Astrocyte (in vitro differentiated cells and primary cell): ENCODE measurements around the gene PCNT. TPM values are rescaled to one million over a fixed set of nuclear protein-coding genes. Genes with fewer than 3 reads are reported as not detected.

Experiments used
- DNase-seq: peaks from one replicate; pipeline ENCODE4 v3.0.0-alpha.2; 2010; ENCODE audit warnings: low read depth
- FAIRE-seq: peaks from 2 replicates; lab custom pipeline; 2011; peaks lifted over from hg19 to GRCh38; lab: Jason Lieb, UNC
- H2AFZ ChIP-seq: 2 replicates; pipeline ENCODE4 v1.6.0; 2012; ENCODE audit warnings: low read depth, low read length, inconsistent platforms
- H3K27ac ChIP-seq: 2 replicates; pipeline ENCODE4 v1.5.1; 2011; ENCODE audit warnings: low read depth, low read length, inconsistent platforms
- H3K27me3 ChIP-seq: 2 replicates; pipeline ENCODE4 v1.6.0; 2011; ENCODE audit warnings: low read length, inconsistent platforms; ENCODE audit not compliant: insufficient read depth
- H3K36me3 ChIP-seq: 2 replicates; pipeline ENCODE4 v1.5.1; 2011; ENCODE audit warnings: low read length, inconsistent platforms; ENCODE audit not compliant: insufficient read depth
- H3K4me1 ChIP-seq: 2 replicates; pipeline ENCODE4 v1.5.1; 2011; ENCODE audit warnings: low read length, inconsistent platforms; ENCODE audit not compliant: insufficient read depth
- H3K4me2 ChIP-seq: 2 replicates; pipeline ENCODE4 v1.6.0; 2012; ENCODE audit warnings: low read length, inconsistent platforms
- H3K4me3 ChIP-seq: 2 replicates; pipeline ENCODE4 v1.5.1; 2011; ENCODE audit warnings: low read depth, mild to moderate bottlenecking, low read length, inconsistent platforms; ENCODE audit not compliant: insufficient read depth
- H3K79me2 ChIP-seq: 2 replicates; pipeline ENCODE4 v1.6.0; 2012; ENCODE audit warnings: mild to moderate bottlenecking, low read length, inconsistent platforms; ENCODE audit not compliant: insufficient read depth
- H3K9ac ChIP-seq: 2 replicates; pipeline ENCODE4 v1.6.0; 2012; ENCODE audit warnings: mild to moderate bottlenecking, low read length, inconsistent platforms
- H3K9me3 ChIP-seq: 2 replicates; pipeline ENCODE4 v1.5.1; 2012; ENCODE audit warnings: low read depth, mild to moderate bottlenecking, low read length, inconsistent platforms; ENCODE audit not compliant: insufficient read depth
- H4K20me1 ChIP-seq: 2 replicates; pipeline ENCODE4 v1.6.0; 2012; ENCODE audit warnings: low read length, inconsistent platforms; ENCODE audit not compliant: insufficient read depth
- H3K27ac Mint-ChIP-seq: one replicate; pipeline ENCODE4 v1.8.0; 2021; ENCODE audit warnings: mild to moderate bottlenecking, mixed read lengths; ENCODE audit not compliant: unreplicated experiment
- H3K27me3 Mint-ChIP-seq: one replicate; pipeline ENCODE4 v1.8.0; 2021; ENCODE audit warnings: low read depth, mixed read lengths; ENCODE audit not compliant: unreplicated experiment
- H3K36me3 Mint-ChIP-seq: one replicate; pipeline ENCODE4 v1.8.0; 2021; ENCODE audit warnings: low read depth, mixed read lengths; ENCODE audit not compliant: unreplicated experiment
- H3K4me1 Mint-ChIP-seq: one replicate; pipeline ENCODE4 v1.8.0; 2021; ENCODE audit warnings: low read depth, mixed read lengths; ENCODE audit not compliant: unreplicated experiment
- H3K4me3 Mint-ChIP-seq: one replicate; pipeline ENCODE4 v1.8.0; 2021; ENCODE audit warnings: mild to moderate bottlenecking, moderate library complexity, mixed read lengths; ENCODE audit not compliant: unreplicated experiment
- H3K9me3 Mint-ChIP-seq: one replicate; pipeline ENCODE4 v1.8.0; 2021; ENCODE audit warnings: mild to moderate bottlenecking, mixed read lengths; ENCODE audit not compliant: unreplicated experiment
- CTCF ChIP-seq: IDR thresholded peaks from 2 replicates; pipeline ENCODE4 v1.5.1; 2011; ENCODE audit warnings: low read depth, mild to moderate bottlenecking, inconsistent platforms, low read length, moderate library complexity; ENCODE audit not compliant: insufficient read depth
- EZH2 ChIP-seq: IDR thresholded peaks from 2 replicates; pipeline ENCODE4 v1.6.1; 2012; ENCODE audit warnings: mild to moderate bottlenecking, low read length, inconsistent platforms; ENCODE audit not compliant: insufficient read depth
- total RNA-seq: library from RNA; stranded (reverse); gene quantifications from 2 replicates; pipeline ENCODE4 v1.2.1, GENCODE V29; 2021

The PCNT gene
- total RNA-seq, 1 donor from 2014 or later, result 19.9 TPM

- Mint-ChIP-seq H3K36me3 (peaks cover 22% of the 10 kb centered on the region), H3K27ac (no peak overlapping the region)
- no peak for FAIRE-seq
These were observed 110.5 kb downstream of the PCNT start for GRCh38 chr21:46434322-46434958.

DNA sequence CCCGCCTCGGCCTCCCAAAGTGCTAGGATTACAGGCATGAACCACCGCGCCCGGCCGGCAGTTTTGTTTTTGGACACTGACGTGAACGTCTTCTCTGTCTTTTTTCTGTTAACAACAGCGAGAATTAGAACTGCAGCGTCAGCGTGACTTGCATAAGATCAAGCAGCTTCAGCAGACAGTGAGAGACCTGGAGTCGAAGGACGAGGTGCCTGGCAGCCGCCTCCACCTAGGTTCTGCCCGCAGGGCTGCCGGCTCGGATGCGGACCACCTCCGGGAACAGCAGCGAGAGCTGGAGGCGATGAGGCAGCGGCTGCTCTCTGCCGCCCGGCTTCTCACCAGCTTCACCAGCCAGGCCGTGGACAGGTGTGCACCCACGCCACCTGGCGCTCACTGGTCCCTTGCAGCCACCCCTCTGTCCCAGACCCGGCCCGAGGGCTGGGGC is 111.9 kb downstream of the PCNT start:
- no peaks in the 10 kb centered on the region for H3K27me3 Mint-ChIP-seq
- H3K4me3 Mint-ChIP-seq, result no peak overlapping the region

More at GRCh38 chr21:46434322-46434958, 110.5 kb downstream of the PCNT start:
- Histone ChIP-seq H3K36me3 (peaks cover 18% of the 10 kb centered on the region), H3K9ac (no peak overlapping the region), H3K4me2 (no peak overlapping the region), H3K4me1 (no peaks in the 10 kb centered on the region), H3K79me2 (no peaks in the 10 kb centered on the region), H3K4me3 (no peak overlapping the region), H3K27me3 (no peaks in the 10 kb centered on the region), H2AFZ (no peak overlapping the region), H3K27ac (no peak overlapping the region), H3K9me3 (no peaks in the 10 kb centered on the region), H4K20me1 (no peaks in the 10 kb centered on the region)
- Mint-ChIP-seq H3K4me3 (no peak overlapping the region), H3K9me3 (no peaks in the 10 kb centered on the region), H3K27me3 (no peaks in the 10 kb centered on the region), H3K4me1 (no peaks in the 10 kb centered on the region)
- DNase-seq, result no peak
- TF ChIP-seq EZH2 (no peak), CTCF (no peak)

More for the DNA sequence above, 111.9 kb downstream of the PCNT start:
- H3K36me3 Mint-ChIP-seq, result peaks cover 19% of the 10 kb centered on the region
- H3K36me3 ChIP-seq, result peaks cover 28% of the 10 kb centered on the region
- H3K27ac Mint-ChIP-seq, result no peak overlapping the region
- H3K4me3 ChIP-seq, result no peak overlapping the region
- H3K4me2 ChIP-seq, result no peak overlapping the region
- H3K79me2 ChIP-seq, result no peaks in the 10 kb centered on the region
- H4K20me1 ChIP-seq, result no peaks in the 10 kb centered on the region
- no peaks in the 10 kb centered on the region for H3K9me3 Mint-ChIP-seq
- no peak for FAIRE-seq
- H3K4me1 ChIP-seq, result no peaks in the 10 kb centered on the region
- H3K9ac ChIP-seq, result no peak overlapping the region
- TF ChIP-seq CTCF (no peak), EZH2 (no peak)
- H3K27ac ChIP-seq, result no peak overlapping the region
- H3K4me1 Mint-ChIP-seq, result no peaks in the 10 kb centered on the region
- H3K27me3 ChIP-seq, result no peaks in the 10 kb centered on the region
- DNase-seq, result no peak
- H2AFZ ChIP-seq, result no peak overlapping the region
- H3K9me3 ChIP-seq, result no peaks in the 10 kb centered on the region
